Kidney epithelial cell (primary cell): ENCODE measurements around the gene HHAT. TPM values are rescaled to one million over a fixed set of nuclear protein-coding genes. Genes with fewer than 3 reads are reported as not detected.

Source experiments
- DNase-seq: peaks from one replicate; pipeline ENCODE4 v3.0.0-alpha.2; 2010; ENCODE audit warnings: low read depth
- H3K27me3 ChIP-seq: 2 replicates; pipeline ENCODE4 v1.6.0; 2011; ENCODE audit warnings: low read length; ENCODE audit not compliant: control insufficient read depth, insufficient read depth
- H3K36me3 ChIP-seq: 2 replicates; pipeline ENCODE4 v1.5.1; 2011; ENCODE audit warnings: low read length; ENCODE audit not compliant: control insufficient read depth, insufficient read depth
- H3K4me3 ChIP-seq: 2 replicates; pipeline ENCODE4 v1.5.1; 2011; ENCODE audit warnings: low read depth, mild to moderate bottlenecking, control low read depth, low read length
- CTCF ChIP-seq: IDR thresholded peaks from 2 replicates; pipeline ENCODE4 v1.5.1; 2011; ENCODE audit warnings: mild to moderate bottlenecking, moderate library complexity, low read length, control low read depth, inconsistent platforms; ENCODE audit not compliant: insufficient read depth, poor library complexity, severe bottlenecking
- total RNA-seq: library from RNA; depleted of rRNA; stranded (reverse); fragments of >200 nt; gene quantifications from 2 replicates; pipeline ENCODE4 v1.2.3, GENCODE V29; 2015

The HHAT gene
- total RNA-seq, 1 donor from 2014 or later = 15.0 TPM

GRCh38 chr1:210298296-210298695 lies 30.4 kb upstream of the HHAT start:
- no peak for DNase-seq
- no peaks in the 10 kb centered on the region for H3K27me3 ChIP-seq
- no peak overlapping the region for H3K4me3 ChIP-seq
- TF ChIP-seq CTCF = no peak
- no peaks in the 10 kb centered on the region for H3K36me3 ChIP-seq

- no peak for TF ChIP-seq CTCF
- Histone ChIP-seq H3K36me3 (no peaks in the 10 kb centered on the region), H3K27me3 (no peaks in the 10 kb centered on the region), H3K4me3 (no peak overlapping the region)
- no peak for DNase-seq
Measured at GRCh38 chr1:210298936-210299335, 29.8 kb upstream of the HHAT start.

DNA sequence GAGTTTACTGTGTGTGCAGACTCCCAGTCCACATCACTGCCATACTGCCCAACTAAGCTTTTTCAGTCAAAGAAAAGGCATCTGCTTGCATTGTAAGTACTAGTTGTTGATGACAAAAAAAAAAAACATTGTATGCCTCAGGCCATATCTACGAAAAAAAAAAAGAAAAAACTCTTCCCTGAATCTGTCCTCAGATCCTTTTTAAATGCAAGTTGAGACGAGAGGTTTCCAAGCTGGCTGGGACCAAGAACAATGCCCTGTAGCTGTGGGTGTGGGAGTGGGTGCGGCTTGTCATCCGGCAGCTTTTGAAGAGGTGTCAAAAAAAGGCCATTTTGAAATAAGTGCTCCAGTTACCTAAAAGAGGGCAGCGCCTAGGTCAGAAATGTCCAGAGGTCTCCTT lies 29.2 kb upstream of the HHAT start:
- Histone ChIP-seq H3K36me3 (no peaks in the 10 kb centered on the region), H3K4me3 (no peak overlapping the region), H3K27me3 (no peaks in the 10 kb centered on the region)
- no peak for TF ChIP-seq CTCF
- DNase-seq = no peak

DNA sequence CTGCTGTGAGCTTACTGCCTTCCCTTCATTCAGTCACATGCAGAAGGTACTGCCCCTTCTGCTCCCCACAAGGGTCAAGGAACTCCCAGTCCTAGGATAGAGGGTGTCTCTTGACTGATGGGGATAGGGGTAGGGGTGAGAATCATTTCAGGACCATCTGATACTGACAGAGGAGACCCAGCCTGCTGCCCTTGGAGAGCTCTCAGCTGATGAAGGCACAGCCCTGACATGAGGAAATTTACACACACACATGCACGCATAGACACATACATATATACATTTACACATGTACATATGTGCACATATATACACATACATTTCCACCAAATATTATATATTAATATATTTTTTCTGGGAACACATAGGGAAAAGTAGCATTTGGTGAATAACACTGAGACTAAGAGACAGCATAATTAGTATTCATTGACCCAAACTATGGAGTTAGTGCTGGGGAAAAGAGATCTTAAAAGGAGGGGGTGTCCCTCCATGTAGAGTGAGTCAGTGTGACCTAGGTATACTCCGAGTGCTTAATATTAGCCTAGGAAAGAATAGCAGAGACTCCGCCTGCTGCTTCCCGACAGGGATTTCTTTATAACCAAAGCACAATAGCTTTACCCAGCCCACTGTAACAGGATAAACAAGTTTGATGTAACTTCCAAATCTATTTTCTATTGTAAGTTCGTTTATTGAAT lies 27.6 kb upstream of the HHAT start:
- Histone ChIP-seq H3K27me3 (no peaks in the 10 kb centered on the region), H3K36me3 (no peaks in the 10 kb centered on the region), H3K4me3 (no peak overlapping the region)
- no peak for TF ChIP-seq CTCF
- DNase-seq = no peak

- DNase-seq = no peak
- TF ChIP-seq CTCF = no peak
- Histone ChIP-seq H3K27me3 (no peaks in the 10 kb centered on the region), H3K36me3 (no peaks in the 10 kb centered on the region), H3K4me3 (no peak overlapping the region)
Measured at GRCh38 chr1:210301615-210302000, 27.1 kb upstream of the HHAT start.

- Histone ChIP-seq H3K4me3 (no peak overlapping the region), H3K27me3 (no peaks in the 10 kb centered on the region), H3K36me3 (no peaks in the 10 kb centered on the region)
- DNase-seq = no peak
- TF ChIP-seq CTCF = no peak
Measured at GRCh38 chr1:210302501-210302900, 26.2 kb upstream of the HHAT start.
